Measurements from ENCODE around the gene CTNNBIP1.

DNA sequence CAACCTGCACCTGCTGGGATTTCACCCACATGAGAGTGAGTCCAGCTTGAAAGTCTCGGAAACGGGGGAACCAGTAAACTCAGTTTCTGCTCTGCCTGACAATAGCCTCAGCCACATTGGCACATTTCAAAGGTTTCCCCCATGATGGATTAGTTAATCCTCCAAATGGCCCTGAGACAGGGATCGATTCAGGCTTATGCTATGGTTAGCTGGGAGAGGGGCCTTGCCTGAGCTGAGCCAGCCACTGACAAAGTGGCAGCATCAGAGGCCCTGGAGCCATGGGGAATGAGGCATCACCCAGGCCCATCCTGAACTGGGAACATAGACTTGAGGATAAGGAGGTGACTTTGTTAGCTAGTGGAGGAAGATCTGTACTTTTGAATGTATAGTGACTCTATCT lies 83.5 kb downstream of the CTNNBIP1 start:
- no peak for TF ChIP-seq CTCF (IDR thresholded peaks at IDR 0.05)
- no peak for TF ChIP-seq POLR2A (IDR thresholded peaks at IDR 0.05)

Measured in lower leg skin (tissue), 3 donors.